CD4-positive, alpha-beta T cell treated with Interleukin-12 subunit alpha and Interleukin-12 subunit beta, for 1 hour (primary cell): ENCODE results near the gene COP1.

ENCODE experiments used
- DNase-seq: peaks from one replicate; pipeline ENCODE4 v3.0.0-alpha.2; 2020

Gene COP1

GRCh38 chr1:175947771-175948170 lies 259.3 kb downstream of the COP1 start:
- DNase-seq, result no peak

- no peak for DNase-seq
These were observed 262.5 kb downstream of the COP1 start for GRCh38 chr1:175944591-175944990.

- no peak for DNase-seq
These were observed 265.9 kb downstream of the COP1 start for GRCh38 chr1:175941164-175941563.

- no peak for DNase-seq
These were observed 270.4 kb downstream of the COP1 start for GRCh38 chr1:175936736-175937135.

GRCh38 chr1:175935566-175936115 lies 271.4 kb downstream of the COP1 start:
- no peak for DNase-seq

GRCh38 chr1:175935166-175935565 lies 271.9 kb downstream of the COP1 start:
- no peak for DNase-seq

- DNase-seq, result no peak
These were observed 273.3 kb downstream of the COP1 start for GRCh38 chr1:175933801-175934200.

GRCh38 chr1:175927944-175928343 lies 279.1 kb downstream of the COP1 start:
- no peak for DNase-seq

- DNase-seq, result no peak
These were observed 284.7 kb downstream of the COP1 start for GRCh38 chr1:175922254-175922881.

GRCh38 chr1:175920381-175920780 lies 286.7 kb downstream of the COP1 start:
- DNase-seq, result no peak

- DNase-seq, result no peak
These were observed 288.1 kb downstream of the COP1 start for GRCh38 chr1:175919001-175919400.

GRCh38 chr1:175918364-175918801 lies 288.7 kb downstream of the COP1 start:
- DNase-seq, result no peak

GRCh38 chr1:175914115-175914514 lies 293.0 kb downstream of the COP1 start:
- no peak for DNase-seq

- no peak for DNase-seq
These were observed 295.9 kb downstream of the COP1 start for GRCh38 chr1:175911138-175911537.

GRCh38 chr1:175906370-175906769 lies 300.7 kb downstream of the COP1 start:
- DNase-seq, result no peak

- no peak for DNase-seq
These were observed 302.3 kb downstream of the COP1 start for GRCh38 chr1:175904808-175905207.

- no peak for DNase-seq
These were observed 304.8 kb downstream of the COP1 start for GRCh38 chr1:175902281-175902680.

- DNase-seq, result no peak
These were observed 305.8 kb downstream of the COP1 start for GRCh38 chr1:175901076-175901836.

GRCh38 chr1:175900171-175900570 lies 306.9 kb downstream of the COP1 start:
- DNase-seq, result no peak

GRCh38 chr1:175895966-175896365 lies 311.1 kb downstream of the COP1 start:
- no peak for DNase-seq
